ENCODE data around the gene FYB1. TPM values are rescaled to one million over a fixed set of nuclear protein-coding genes. Genes with fewer than 3 reads are reported as not detected.

The FYB1 gene
- total RNA-seq, 2 donors from 2014 or later = not detected

DNA sequence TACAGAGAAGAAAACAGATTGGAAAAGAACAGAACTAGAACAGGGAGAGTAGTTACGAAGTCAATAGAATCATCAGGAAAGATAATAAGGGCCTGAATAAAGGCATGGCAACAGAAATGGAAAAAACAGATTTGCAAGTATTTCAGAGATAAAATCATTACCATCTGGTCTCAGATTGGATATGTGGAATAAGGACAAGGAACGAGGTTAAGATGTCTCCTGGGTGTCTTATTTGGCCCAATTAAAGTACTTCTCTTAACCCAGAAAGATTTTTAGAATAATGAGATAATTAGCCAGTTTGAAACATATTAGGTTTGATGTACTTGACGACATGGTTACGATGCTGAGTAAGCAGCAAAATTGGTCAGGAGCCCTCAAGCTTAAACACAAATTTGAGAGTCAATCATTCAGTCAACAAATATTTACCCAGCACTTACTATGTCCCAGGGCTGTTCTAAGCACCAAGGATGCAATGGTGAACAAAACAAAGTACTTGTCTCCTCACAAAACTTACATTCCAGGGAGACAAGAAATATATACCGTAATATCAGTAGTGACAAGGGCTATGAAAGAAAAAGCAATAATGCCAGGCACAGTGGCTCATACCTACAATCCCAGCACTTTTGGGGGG lies 163.5 kb downstream of the FYB1 start:
- DNase-seq = no peak
- H3K36me3 ChIP-seq (ENCODE audit: control insufficient read depth, insufficient read depth, low read length) = no peaks in the 10 kb centered on the region
- no peaks in the 10 kb centered on the region for H3K4me1 ChIP-seq (ENCODE audit: control insufficient read depth, insufficient read depth, low read length)
- 94 to 100% methylated on average over 3 to 5 of the region's 5 CpGs for WGBS, 2 experiments (ENCODE audit: insufficient coverage in 1 of 2, insufficient read length in 1 of 2)
- TF ChIP-seq, protein P1, sequence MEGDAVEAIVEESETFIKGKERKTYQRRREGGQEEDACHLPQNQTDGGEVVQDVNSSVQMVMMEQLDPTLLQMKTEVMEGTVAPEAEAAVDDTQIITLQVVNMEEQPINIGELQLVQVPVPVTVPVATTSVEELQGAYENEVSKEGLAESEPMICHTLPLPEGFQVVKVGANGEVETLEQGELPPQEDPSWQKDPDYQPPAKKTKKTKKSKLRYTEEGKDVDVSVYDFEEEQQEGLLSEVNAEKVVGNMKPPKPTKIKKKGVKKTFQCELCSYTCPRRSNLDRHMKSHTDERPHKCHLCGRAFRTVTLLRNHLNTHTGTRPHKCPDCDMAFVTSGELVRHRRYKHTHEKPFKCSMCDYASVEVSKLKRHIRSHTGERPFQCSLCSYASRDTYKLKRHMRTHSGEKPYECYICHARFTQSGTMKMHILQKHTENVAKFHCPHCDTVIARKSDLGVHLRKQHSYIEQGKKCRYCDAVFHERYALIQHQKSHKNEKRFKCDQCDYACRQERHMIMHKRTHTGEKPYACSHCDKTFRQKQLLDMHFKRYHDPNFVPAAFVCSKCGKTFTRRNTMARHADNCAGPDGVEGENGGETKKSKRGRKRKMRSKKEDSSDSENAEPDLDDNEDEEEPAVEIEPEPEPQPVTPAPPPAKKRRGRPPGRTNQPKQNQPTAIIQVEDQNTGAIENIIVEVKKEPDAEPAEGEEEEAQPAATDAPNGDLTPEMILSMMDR (conservative IDR thresholded peaks at IDR 0.05) = no peak
- Mint-ChIP-seq H3K4me3 (no peak overlapping the region), H3K36me3 (ENCODE audit: low read depth) (no peaks in the 10 kb centered on the region), H3K27me3 (ENCODE audit: insufficient read depth) (no peaks in the 10 kb centered on the region), H3K4me1 (peaks cover 2% of the 10 kb centered on the region), H3K27ac (no peak overlapping the region), H3K9me3 (no peaks in the 10 kb centered on the region)
- no peak overlapping the region for H3K27ac ChIP-seq (ENCODE audit: low read depth, low read length)
- no peak overlapping the region for H3K9ac ChIP-seq (ENCODE audit: extremely low read depth, low read length, poor library complexity, severe bottlenecking)
- H3K4me3 ChIP-seq (ENCODE audit: low read length) = no peak overlapping the region
- no peaks in the 10 kb centered on the region for H3K27me3 ChIP-seq (ENCODE audit: control insufficient read depth, insufficient read depth, low read length, poor library complexity, severe bottlenecking)
- no peaks in the 10 kb centered on the region for H3K9me3 ChIP-seq (ENCODE audit: control insufficient read depth, low read length)

Other genes with a start within 250 kb of the FYB1 start
- 10 to 100 TPM; 27.6 to 31.8 TPM for gene RICTOR, start 145.2 kb downstream of the FYB1 start, total RNA-seq
- gene C9, start 144.9 kb upstream of the FYB1 start, total RNA-seq = not detected
- 10 to 100 TPM; 12.3 to 23.8 TPM for gene DAB2, start 205.4 kb upstream of the FYB1 start, total RNA-seq